OCI-LY3 (cell line): Measurements from ENCODE around the gene SRD5A1.
A peak's percentile ranks its signal among the peaks of the same experiment; 100 is the strongest.

Experiments used
- H2AFZ ChIP-seq: fragments of 200-600, 300-600 bp; shearing (Covaris generic); 2 replicates; pipeline ENCODE4 v1.6.0; 2014; ENCODE audit warnings: antibody characterized with exemption, low read depth, low read length
- H3K27ac ChIP-seq: fragments of 200-600, 300-600 bp; sonication (generic); 2 replicates; pipeline ENCODE4 v1.5.1; 2014; ENCODE audit warnings: mild to moderate bottlenecking, low read length, moderate library complexity, mixed read lengths
- H3K27me3 ChIP-seq: fragments of 200-600, 300-600 bp; sonication (generic); 2 replicates; pipeline ENCODE4 v1.6.1; 2014; ENCODE audit warnings: low read depth, low read length, mixed read lengths
- H3K36me3 ChIP-seq: fragments of 200-600, 300-600 bp; sonication (generic); replicated peaks from 2 replicates; pipeline ENCODE3; 2014; ENCODE audit warnings: low read depth, low read length, mixed read lengths
- H3K4me1 ChIP-seq: fragments of 300-600, 200-600 bp; sonication (generic); 2 replicates; pipeline ENCODE4 v1.6.1; 2014; ENCODE audit warnings: low read length, mixed read lengths
- H3K4me2 ChIP-seq: fragments of 200-600, 300-600 bp; sonication (generic); 2 replicates; pipeline ENCODE4 v1.6.1; 2014; ENCODE audit warnings: low read length, mixed read lengths
- H3K4me3 ChIP-seq: fragments of 300-600, 200-600 bp; sonication (generic); 2 replicates; pipeline ENCODE4 v1.5.1; 2014; ENCODE audit warnings: antibody characterized with exemption, mild to moderate bottlenecking, low read length, moderate library complexity
- H3K79me2 ChIP-seq: fragments of 300-600, 200-600 bp; shearing (Covaris generic); 2 replicates; pipeline ENCODE4 v1.6.1; 2014; ENCODE audit warnings: mild to moderate bottlenecking, low read length, mixed read lengths
- H3K9ac ChIP-seq: fragments of 300-600, 200-600 bp; shearing (Covaris generic); 2 replicates; pipeline ENCODE4 v1.6.0; 2014; ENCODE audit warnings: mild to moderate bottlenecking, low read length, moderate library complexity
- H3K9me3 ChIP-seq: fragments of 200-600, 300-600 bp; shearing (Covaris generic); 2 replicates; pipeline ENCODE4 v1.6.1; 2014; ENCODE audit warnings: low read length, mixed read lengths; ENCODE audit not compliant: insufficient read depth
- H4K20me1 ChIP-seq: fragments of 200-600, 300-600 bp; sonication (generic); 2 replicates; pipeline ENCODE4 v1.6.1; 2016; ENCODE audit warnings: low read length, mixed read lengths; ENCODE audit not compliant: insufficient read depth
- CTCF ChIP-seq: fragments of 200-600, 300-600 bp; sonication (generic); IDR thresholded peaks from 2 replicates; pipeline ENCODE4 v1.5.1; 2014; ENCODE audit warnings: antibody characterized with exemption, low read length, low read depth
- EZH2phosphoT487 ChIP-seq: fragments of 200-600 bp; shearing (Covaris generic); IDR thresholded peaks from 2 replicates; pipeline ENCODE4 v1.6.1; 2018; ENCODE audit warnings: antibody characterized with exemption, mixed run types, low read depth

SRD5A1 gene

GRCh38 chr5:6656680-6657079 is 23.4 kb downstream of the SRD5A1 start:
- Histone ChIP-seq H2AFZ (no peak overlapping the region), H3K79me2 (no peaks in the 10 kb centered on the region), H3K4me3 (no peak overlapping the region), H3K9me3 (peaks cover 9% of the 10 kb centered on the region; the same call in 1 of the 2 replicates), H4K20me1 (no peaks in the 10 kb centered on the region), H3K36me3 (peaks cover 30% of the 10 kb centered on the region), H3K4me1 (peaks cover 25% of the 10 kb centered on the region), H3K4me2 (no peak overlapping the region), H3K27ac (no peak overlapping the region), H3K27me3 (no peaks in the 10 kb centered on the region), H3K9ac (no peak overlapping the region)
- TF ChIP-seq CTCF = no peak
- no peak for TF ChIP-seq EZH2phosphoT487

- Histone ChIP-seq H2AFZ (no peak overlapping the region), H3K9me3 (peaks cover 9% of the 10 kb centered on the region; the same call in 1 of the 2 replicates), H3K4me1 (peaks cover 20% of the 10 kb centered on the region), H3K9ac (peak overlapping the region; percentile 46; the same call in 1 of the 2 replicates), H3K27me3 (no peaks in the 10 kb centered on the region), H4K20me1 (no peaks in the 10 kb centered on the region), H3K27ac (peak overlapping the region; percentile 91), H3K36me3 (peaks cover 27% of the 10 kb centered on the region), H3K79me2 (no peaks in the 10 kb centered on the region), H3K4me2 (peak overlapping the region; percentile 94), H3K4me3 (peak overlapping the region; percentile 73)
- TF ChIP-seq CTCF (no peak), EZH2phosphoT487 (no peak)
Measured at GRCh38 chr5:6659941-6660684, 26.9 kb downstream of the SRD5A1 start.

GRCh38 chr5:6660688-6661087 is 27.4 kb downstream of the SRD5A1 start:
- no peaks in the 10 kb centered on the region for H3K79me2 ChIP-seq
- H3K27me3 ChIP-seq = no peaks in the 10 kb centered on the region
- H3K9me3 ChIP-seq = peaks cover 9% of the 10 kb centered on the region; the same call in 1 of the 2 replicates
- H3K27ac ChIP-seq = peak overlapping the region; percentile 91
- H3K4me2 ChIP-seq = peak overlapping the region; percentile 94
- H2AFZ ChIP-seq = no peak overlapping the region
- H3K4me3 ChIP-seq = peak overlapping the region; percentile 73
- H3K4me1 ChIP-seq = peaks cover 20% of the 10 kb centered on the region
- H4K20me1 ChIP-seq = no peaks in the 10 kb centered on the region
- no peak overlapping the region for H3K9ac ChIP-seq
- H3K36me3 ChIP-seq = peaks cover 21% of the 10 kb centered on the region
- TF ChIP-seq CTCF = no peak
- no peak for TF ChIP-seq EZH2phosphoT487

DNA sequence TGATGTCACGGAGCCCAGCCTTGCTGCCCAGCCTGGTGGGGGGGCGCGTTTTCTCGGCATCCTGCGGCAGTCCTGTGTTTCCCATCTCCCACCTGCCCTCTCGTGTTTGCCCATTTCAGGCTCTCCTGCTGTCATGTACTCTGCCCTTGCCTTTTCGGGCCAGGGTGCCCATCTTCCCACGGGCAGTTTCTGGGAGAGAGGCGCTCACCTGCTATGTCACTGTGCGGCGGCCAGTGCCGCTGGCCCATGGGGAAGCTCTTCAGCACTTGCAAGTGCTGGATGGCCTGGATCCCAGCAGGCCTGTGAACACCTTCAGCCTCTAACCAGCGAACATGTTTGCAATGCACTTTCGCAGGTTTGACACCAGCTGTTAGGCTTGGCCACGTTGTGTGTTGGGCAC is 33.5 kb downstream of the SRD5A1 start:
- TF ChIP-seq EZH2phosphoT487 = no peak
- TF ChIP-seq CTCF = no peak
- no peak overlapping the region for H3K4me3 ChIP-seq
- H3K79me2 ChIP-seq = no peaks in the 10 kb centered on the region

More for the DNA sequence above, 33.5 kb downstream of the SRD5A1 start:
- Histone ChIP-seq H4K20me1 (no peaks in the 10 kb centered on the region), H3K36me3 (no peaks in the 10 kb centered on the region), H3K9ac (no peak overlapping the region), H3K9me3 (no peaks in the 10 kb centered on the region), H2AFZ (no peak overlapping the region), H3K4me1 (no peaks in the 10 kb centered on the region), H3K4me2 (no peak overlapping the region), H3K27ac (no peak overlapping the region), H3K27me3 (no peaks in the 10 kb centered on the region)
